ENCODE results near the gene ZNF536.

Gene ZNF536

DNA sequence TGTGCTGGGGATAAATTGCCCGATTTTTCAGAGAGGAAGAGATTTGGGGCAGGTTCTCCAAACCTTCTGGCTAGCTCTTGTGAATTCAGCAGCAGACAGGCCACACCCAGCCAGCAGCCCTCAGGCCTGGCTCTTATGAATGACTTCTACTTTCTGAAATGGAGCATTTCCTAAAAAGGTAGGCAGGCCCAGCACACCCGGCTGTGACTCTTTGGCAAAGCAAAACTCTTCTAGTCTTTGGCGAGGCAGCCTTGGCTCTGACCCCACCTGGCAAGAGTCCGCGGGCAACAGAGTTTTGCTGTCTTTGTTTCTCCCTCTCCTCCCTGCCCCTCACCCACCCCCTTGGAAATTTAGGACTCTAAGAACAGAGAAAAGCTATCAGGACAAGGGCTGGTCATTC, 221.2 kb downstream of the ZNF536 start:
- DNase-seq (ENCODE audit: low read depth) = no peak
- TF ChIP-seq, protein P1, sequence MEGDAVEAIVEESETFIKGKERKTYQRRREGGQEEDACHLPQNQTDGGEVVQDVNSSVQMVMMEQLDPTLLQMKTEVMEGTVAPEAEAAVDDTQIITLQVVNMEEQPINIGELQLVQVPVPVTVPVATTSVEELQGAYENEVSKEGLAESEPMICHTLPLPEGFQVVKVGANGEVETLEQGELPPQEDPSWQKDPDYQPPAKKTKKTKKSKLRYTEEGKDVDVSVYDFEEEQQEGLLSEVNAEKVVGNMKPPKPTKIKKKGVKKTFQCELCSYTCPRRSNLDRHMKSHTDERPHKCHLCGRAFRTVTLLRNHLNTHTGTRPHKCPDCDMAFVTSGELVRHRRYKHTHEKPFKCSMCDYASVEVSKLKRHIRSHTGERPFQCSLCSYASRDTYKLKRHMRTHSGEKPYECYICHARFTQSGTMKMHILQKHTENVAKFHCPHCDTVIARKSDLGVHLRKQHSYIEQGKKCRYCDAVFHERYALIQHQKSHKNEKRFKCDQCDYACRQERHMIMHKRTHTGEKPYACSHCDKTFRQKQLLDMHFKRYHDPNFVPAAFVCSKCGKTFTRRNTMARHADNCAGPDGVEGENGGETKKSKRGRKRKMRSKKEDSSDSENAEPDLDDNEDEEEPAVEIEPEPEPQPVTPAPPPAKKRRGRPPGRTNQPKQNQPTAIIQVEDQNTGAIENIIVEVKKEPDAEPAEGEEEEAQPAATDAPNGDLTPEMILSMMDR (IDR thresholded peaks at IDR 0.05; ENCODE audit: control insufficient read depth, insufficient read depth, low read depth, low read length, missing control alignments) = no peak
- no peak overlapping the region for H3K4me3 ChIP-seq (ENCODE audit: control insufficient read depth, low read depth, low read length)

DNA sequence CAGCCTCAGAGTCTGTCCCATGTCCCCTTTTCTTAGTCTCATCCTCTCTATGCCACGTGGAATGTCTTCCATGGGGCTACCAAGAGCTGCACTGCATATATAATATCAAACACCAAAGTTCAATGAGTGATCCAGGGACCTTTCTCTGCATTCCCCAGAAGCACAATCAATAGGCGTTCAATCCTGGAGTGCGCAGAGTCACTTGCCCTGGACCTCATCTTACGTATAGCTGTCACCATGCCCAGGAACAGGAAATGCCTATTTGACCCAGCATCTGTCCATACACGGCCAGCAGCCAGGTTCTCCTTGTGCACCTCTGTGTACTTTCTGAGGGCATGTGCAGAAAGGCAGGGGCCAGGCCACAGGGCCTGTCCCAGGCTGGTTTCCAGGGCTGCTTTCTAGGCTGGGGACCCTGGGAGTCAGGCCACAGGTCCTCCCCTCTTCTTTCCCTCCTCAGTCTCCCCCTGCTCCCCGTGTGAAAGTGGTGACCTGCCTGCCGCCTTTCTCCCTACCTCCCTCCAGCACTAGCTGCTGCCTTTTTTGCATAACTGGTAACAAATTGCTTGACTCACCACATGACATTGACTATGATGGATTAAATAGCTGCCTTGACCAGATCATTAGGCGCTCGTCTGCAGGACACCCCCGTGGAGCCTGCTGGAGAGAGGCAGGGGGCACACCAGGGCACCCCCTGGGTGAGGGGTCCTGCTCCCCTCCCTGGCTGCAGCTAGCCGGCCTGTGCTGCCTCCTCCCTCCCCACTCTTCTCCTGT, 222.0 kb downstream of the ZNF536 start:
- DNase-seq (ENCODE audit: low read depth) = no peak
- TF ChIP-seq, protein P1 (IDR thresholded peaks at IDR 0.05; ENCODE audit: control insufficient read depth, insufficient read depth, low read depth, low read length, missing control alignments) = no peak

DNA sequence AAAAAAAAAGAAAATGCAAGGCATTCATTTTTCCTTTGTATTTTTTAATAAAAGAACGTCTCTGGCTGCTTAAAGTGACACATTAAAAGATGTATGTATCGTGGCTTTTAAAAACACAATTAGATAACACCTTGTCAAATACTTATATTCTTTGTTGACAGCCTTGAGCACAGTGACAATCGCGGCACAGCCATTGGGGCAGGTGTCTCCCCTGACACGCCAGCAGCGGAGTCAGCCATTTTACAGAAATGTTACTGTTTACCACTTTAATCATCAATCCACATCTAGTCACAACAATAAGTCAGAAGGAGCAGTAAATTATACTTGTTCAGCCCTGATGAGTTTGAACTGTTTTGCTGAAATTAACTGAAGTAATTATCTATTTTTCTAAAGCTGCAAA, 224.1 kb downstream of the ZNF536 start:
- no peak for DNase-seq (ENCODE audit: low read depth)
- TF ChIP-seq, protein P1 (IDR thresholded peaks at IDR 0.05; ENCODE audit: control insufficient read depth, insufficient read depth, low read depth, low read length, missing control alignments) = no peak
- no peak overlapping the region for H3K4me3 ChIP-seq (ENCODE audit: control insufficient read depth, low read depth, low read length)

More for the DNA sequence above, 222.0 kb downstream of the ZNF536 start:
- no peak overlapping the region for H3K4me3 ChIP-seq (ENCODE audit: control insufficient read depth, low read depth, low read length)

DNA sequence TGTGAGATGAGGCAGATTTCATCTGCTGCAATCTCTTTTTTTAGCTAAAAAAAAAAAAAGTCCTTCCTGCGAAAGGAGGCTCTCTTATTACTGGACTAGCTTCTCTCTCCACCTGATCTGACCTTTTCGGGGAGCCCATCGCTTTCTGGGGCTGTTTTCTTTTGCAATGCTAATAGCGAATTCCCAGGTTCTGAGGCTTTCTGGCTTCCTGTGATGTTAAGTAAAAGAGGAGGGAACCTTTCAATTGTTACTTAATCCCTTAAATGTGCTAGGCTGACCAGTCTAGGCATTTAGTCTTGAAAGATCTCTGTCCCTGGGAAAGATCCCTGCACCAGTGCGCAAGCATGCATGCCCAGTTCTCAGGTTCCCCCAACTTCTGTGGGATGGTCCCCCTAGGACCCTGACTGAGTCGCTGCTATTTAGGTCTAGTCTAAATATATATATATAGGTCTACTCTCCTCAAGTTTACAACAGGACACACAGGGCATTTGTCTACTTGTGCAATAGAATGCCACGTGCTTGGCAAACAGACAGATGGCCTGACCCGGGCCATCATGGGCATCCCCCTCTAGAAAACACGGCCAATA, 224.7 kb downstream of the ZNF536 start:
- H3K4me3 ChIP-seq (ENCODE audit: control insufficient read depth, low read depth, low read length) = no peak overlapping the region
- TF ChIP-seq, protein P1 (IDR thresholded peaks at IDR 0.05; ENCODE audit: control insufficient read depth, insufficient read depth, low read depth, low read length, missing control alignments) = no peak
- DNase-seq (ENCODE audit: low read depth) = no peak

DNA sequence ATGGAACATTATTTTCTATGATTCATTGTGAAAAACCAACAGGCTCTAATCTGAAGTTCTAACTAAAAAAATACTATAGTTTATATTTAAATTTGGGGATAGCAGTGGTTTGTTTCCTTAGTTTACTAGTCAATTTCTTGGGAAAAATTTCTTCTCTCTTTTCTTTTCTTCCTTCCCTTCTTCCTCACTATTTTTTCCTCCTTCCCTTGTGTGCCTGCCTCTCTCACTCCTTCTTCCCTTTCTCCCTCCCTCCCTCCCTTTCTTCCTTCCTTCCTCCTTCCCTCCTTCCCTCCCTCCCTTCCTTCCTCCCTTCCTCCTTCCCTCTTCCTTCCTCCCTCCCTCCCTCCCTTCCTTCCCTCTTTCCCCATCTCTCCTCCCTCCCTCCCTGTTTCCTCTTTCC, 226.5 kb downstream of the ZNF536 start:
- TF ChIP-seq, protein P1 (IDR thresholded peaks at IDR 0.05; ENCODE audit: control insufficient read depth, insufficient read depth, low read depth, low read length, missing control alignments) = no peak
- no peak overlapping the region for H3K4me3 ChIP-seq (ENCODE audit: control insufficient read depth, low read depth, low read length)
- no peak for DNase-seq (ENCODE audit: low read depth)

DNA sequence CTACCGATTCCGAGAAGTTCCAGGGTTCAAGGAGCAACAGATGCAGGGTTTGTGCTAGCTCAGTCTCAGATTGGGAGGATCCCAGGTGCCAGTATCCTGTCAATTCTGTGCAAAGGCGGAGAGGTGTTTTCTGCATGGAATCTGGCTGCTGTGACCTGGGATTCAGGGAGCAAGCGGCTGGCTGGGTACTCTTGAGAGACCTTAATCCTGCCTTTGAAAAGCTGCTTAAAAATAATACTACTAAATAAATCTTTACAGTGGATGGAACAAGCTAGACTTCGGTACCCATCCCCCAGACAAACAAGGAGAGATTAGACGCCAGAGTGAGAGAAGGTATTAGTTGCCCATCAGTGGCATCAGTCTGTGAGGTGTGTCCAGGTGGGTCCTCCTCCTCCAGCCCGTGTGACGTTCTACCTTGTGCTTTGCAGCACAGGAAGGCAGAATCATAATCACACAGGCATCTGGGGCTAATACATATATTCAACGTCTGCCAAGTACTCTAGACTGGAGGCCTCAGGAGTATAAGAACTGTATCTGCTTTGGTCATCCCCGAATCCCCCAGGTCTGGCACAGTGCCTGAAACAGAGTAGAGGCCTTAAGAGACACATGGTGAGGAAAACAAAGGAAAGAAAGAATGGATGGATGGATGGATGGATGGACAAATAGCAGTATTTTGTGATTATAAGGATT, 230.6 kb downstream of the ZNF536 start:
- TF ChIP-seq, protein P1 (IDR thresholded peaks at IDR 0.05; ENCODE audit: control insufficient read depth, insufficient read depth, low read depth, low read length, missing control alignments) = no peak
- DNase-seq (ENCODE audit: low read depth) = no peak
- H3K4me3 ChIP-seq (ENCODE audit: control insufficient read depth, low read depth, low read length) = no peak overlapping the region
